ENCODE results near the gene PPP1R3C. TPM values are rescaled to one million over a fixed set of nuclear protein-coding genes. Genes with fewer than 3 reads are reported as not detected.

PPP1R3C gene
- total and polyA plus RNA-seq, 2 experiments from 2014 or later, result 0.91 to 1.8 TPM

DNA sequence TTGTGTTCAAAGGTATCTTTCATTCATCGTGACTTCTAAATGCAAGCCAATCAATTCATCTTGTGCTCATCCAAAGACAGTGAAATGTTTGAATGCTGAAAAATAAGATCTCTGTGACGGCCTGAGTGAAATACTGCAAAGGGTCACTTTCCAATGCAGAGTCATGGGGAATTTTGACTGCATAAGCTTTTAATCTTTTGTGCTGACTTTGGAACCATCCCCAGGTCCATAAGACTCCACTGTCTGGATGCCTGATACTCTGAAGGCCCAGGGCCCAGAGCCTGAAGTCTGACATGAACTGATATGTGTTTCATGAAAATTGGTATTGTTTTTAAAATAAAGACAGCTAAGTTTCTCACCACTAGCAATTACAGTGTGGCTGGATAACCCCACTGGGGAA lies 39.0 kb downstream of the PPP1R3C start (continued):
- TF ChIP-seq, protein P1, sequence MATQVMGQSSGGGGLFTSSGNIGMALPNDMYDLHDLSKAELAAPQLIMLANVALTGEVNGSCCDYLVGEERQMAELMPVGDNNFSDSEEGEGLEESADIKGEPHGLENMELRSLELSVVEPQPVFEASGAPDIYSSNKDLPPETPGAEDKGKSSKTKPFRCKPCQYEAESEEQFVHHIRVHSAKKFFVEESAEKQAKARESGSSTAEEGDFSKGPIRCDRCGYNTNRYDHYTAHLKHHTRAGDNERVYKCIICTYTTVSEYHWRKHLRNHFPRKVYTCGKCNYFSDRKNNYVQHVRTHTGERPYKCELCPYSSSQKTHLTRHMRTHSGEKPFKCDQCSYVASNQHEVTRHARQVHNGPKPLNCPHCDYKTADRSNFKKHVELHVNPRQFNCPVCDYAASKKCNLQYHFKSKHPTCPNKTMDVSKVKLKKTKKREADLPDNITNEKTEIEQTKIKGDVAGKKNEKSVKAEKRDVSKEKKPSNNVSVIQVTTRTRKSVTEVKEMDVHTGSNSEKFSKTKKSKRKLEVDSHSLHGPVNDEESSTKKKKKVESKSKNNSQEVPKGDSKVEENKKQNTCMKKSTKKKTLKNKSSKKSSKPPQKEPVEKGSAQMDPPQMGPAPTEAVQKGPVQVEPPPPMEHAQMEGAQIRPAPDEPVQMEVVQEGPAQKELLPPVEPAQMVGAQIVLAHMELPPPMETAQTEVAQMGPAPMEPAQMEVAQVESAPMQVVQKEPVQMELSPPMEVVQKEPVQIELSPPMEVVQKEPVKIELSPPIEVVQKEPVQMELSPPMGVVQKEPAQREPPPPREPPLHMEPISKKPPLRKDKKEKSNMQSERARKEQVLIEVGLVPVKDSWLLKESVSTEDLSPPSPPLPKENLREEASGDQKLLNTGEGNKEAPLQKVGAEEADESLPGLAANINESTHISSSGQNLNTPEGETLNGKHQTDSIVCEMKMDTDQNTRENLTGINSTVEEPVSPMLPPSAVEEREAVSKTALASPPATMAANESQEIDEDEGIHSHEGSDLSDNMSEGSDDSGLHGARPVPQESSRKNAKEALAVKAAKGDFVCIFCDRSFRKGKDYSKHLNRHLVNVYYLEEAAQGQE (IDR thresholded peaks at IDR 0.05; ENCODE audit: unreplicated experiment), result no peak
- TF ChIP-seq, protein P2, sequence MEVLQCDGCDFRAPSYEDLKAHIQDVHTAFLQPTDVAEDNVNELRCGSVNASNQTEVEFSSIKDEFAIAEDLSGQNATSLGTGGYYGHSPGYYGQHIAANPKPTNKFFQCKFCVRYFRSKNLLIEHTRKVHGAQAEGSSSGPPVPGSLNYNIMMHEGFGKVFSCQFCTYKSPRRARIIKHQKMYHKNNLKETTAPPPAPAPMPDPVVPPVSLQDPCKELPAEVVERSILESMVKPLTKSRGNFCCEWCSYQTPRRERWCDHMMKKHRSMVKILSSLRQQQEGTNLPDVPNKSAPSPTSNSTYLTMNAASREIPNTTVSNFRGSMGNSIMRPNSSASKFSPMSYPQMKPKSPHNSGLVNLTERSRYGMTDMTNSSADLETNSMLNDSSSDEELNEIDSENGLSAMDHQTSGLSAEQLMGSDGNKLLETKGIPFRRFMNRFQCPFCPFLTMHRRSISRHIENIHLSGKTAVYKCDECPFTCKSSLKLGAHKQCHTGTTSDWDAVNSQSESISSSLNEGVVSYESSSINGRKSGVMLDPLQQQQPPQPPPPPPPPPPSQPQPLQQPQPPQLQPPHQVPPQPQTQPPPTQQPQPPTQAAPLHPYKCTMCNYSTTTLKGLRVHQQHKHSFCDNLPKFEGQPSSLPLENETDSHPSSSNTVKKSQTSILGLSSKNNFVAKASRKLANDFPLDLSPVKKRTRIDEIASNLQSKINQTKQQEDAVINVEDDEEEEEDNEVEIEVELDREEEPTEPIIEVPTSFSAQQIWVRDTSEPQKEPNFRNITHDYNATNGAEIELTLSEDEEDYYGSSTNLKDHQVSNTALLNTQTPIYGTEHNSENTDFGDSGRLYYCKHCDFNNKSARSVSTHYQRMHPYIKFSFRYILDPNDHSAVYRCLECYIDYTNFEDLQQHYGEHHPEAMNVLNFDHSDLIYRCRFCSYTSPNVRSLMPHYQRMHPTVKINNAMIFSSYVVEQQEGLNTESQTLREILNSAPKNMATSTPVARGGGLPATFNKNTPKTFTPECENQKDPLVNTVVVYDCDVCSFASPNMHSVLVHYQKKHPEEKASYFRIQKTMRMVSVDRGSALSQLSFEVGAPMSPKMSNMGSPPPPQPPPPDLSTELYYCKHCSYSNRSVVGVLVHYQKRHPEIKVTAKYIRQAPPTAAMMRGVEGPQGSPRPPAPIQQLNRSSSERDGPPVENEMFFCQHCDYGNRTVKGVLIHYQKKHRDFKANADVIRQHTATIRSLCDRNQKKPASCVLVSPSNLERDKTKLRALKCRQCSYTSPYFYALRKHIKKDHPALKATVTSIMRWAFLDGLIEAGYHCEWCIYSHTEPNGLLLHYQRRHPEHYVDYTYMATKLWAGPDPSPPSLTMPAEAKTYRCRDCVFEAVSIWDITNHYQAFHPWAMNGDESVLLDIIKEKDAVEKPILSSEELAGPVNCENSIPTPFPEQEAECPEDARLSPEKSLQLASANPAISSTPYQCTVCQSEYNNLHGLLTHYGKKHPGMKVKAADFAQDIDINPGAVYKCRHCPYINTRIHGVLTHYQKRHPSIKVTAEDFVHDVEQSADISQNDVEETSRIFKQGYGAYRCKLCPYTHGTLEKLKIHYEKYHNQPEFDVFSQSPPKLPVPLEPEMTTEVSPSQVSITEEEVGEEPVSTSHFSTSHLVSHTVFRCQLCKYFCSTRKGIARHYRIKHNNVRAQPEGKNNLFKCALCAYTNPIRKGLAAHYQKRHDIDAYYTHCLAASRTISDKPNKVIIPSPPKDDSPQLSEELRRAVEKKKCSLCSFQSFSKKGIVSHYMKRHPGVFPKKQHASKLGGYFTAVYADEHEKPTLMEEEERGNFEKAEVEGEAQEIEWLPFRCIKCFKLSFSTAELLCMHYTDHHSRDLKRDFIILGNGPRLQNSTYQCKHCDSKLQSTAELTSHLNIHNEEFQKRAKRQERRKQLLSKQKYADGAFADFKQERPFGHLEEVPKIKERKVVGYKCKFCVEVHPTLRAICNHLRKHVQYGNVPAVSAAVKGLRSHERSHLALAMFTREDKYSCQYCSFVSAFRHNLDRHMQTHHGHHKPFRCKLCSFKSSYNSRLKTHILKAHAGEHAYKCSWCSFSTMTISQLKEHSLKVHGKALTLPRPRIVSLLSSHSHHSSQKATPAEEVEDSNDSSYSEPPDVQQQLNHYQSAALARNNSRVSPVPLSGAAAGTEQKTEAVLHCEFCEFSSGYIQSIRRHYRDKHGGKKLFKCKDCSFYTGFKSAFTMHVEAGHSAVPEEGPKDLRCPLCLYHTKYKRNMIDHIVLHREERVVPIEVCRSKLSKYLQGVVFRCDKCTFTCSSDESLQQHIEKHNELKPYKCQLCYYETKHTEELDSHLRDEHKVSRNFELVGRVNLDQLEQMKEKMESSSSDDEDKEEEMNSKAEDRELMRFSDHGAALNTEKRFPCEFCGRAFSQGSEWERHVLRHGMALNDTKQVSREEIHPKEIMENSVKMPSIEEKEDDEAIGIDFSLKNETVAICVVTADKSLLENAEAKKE (CRISPR knock-in tag; IDR thresholded peaks at IDR 0.05), result no peak
- no peak for TF ChIP-seq JUNB (IDR thresholded peaks at IDR 0.05; ENCODE audit: unreplicated experiment)

DNA sequence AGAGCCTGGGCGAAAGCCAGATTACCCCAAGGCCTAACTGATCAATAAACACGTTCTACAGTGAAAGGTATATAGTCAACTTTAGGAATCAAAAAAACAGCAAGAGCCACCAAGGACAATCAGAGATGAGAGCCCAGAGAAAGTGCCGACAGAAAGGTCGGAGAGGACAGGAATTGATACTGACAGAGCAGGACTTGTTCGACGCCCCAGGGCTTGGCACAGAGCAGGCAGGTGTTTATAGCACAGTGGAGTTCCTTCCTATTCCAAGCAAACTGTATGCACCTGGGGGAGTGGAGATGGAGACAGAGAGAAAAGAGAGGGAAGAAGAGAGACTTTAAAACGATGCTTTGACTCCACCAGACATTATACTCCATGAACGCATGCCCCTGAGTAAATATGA lies 39.5 kb downstream of the PPP1R3C start:
- H3K36me3 Mint-ChIP-seq (ENCODE audit: low read depth), result no peaks in the 10 kb centered on the region
- no peaks in the 10 kb centered on the region; the same call in 1 of the 2 replicates for H3K9me2 ChIP-seq (ENCODE audit: insufficient read depth)
- peaks cover 2% of the 10 kb centered on the region for H3K27me3 Mint-ChIP-seq (ENCODE audit: insufficient read depth, low read depth, poor library complexity)
- H3K27me3 ChIP-seq (ENCODE audit: insufficient read depth), result no peaks in the 10 kb centered on the region
- H3K4me1 Mint-ChIP-seq, result no peaks in the 10 kb centered on the region
- no peaks in the 10 kb centered on the region for H3K36me3 ChIP-seq (ENCODE audit: insufficient read depth)
- no peak overlapping the region for H3K4me3 ChIP-seq
- no peak overlapping the region for H3K27ac Mint-ChIP-seq
- ATAC-seq (no peak), DNase-seq (ENCODE audit: low spot score) (no peak)
- H2AFZ ChIP-seq, result no peak overlapping the region
- H3K4me3 Mint-ChIP-seq, result no peak overlapping the region
- no peak overlapping the region for H3K27ac ChIP-seq (ENCODE audit: low read depth)
- no peaks in the 10 kb centered on the region for H3K79me2 ChIP-seq (replicated peaks; ENCODE audit: insufficient read depth)
- no peaks in the 10 kb centered on the region for H4K20me1 ChIP-seq (replicated peaks; ENCODE audit: insufficient read depth)
- H3K4me1 ChIP-seq (ENCODE audit: insufficient read depth), result no peaks in the 10 kb centered on the region
- H3K4me2 ChIP-seq, result no peak overlapping the region
- no peaks in the 10 kb centered on the region for H3F3A ChIP-seq (replicated peaks; ENCODE audit: low read depth)
- no peaks in the 10 kb centered on the region for H3K9me3 Mint-ChIP-seq
- no peak for TF ChIP-seq EZH2 (IDR thresholded peaks at IDR 0.05; ENCODE audit: low read depth, unreplicated experiment)
- TF ChIP-seq, protein P1 (IDR thresholded peaks at IDR 0.05; ENCODE audit: unreplicated experiment), result no peak
- TF ChIP-seq POLR2AphosphoS5 (IDR thresholded peaks at IDR 0.05; ENCODE audit: low read depth), result no peak

Data from GM23338 (cell line).